H1 (cell line): ENCODE data around the gene TMEM245. TPM values are rescaled to one million over a fixed set of nuclear protein-coding genes. Genes with fewer than 3 reads are reported as not detected.

Experiments
- CTCF ChIA-PET: fragments of 300-600 bp; sonication (Branson Sonifier 250); formaldehyde crosslinking; loops from one replicate; lab custom pipeline; 2021; ENCODE audit not compliant: partially characterized antibody; lab: Charles Lee
- POLR2A ChIA-PET: fragments of 300-600 bp; sonication (Branson Sonifier 250); formaldehyde crosslinking; loops from one replicate; lab custom pipeline; 2021; ENCODE audit warnings: inconsistent platforms; ENCODE audit not compliant: partially characterized antibody; lab: Charles Lee
- DNase-seq, 2 experiments: peaks; one replicate each; pipeline versions ENCODE4 v3.0.0 to v3.0.0-alpha.2; 2010 to 2022; ENCODE audit warnings: low spot score in 2 of 2, low read depth in 1 of 2, mixed read lengths in 1 of 2
- FAIRE-seq: peaks from 2 replicates; lab custom pipeline; 2011; peaks lifted over from hg19 to GRCh38; lab: Jason Lieb, UNC
- H2AFZ ChIP-seq: 2 replicates; pipeline ENCODE4 v1.8.1; 2012; ENCODE audit warnings: low read length, inconsistent platforms
- H2AK5ac ChIP-seq: 2 replicates; pipeline ENCODE4 v1.6.1; 2013; ENCODE audit warnings: low read depth, low read length
- H2BK120ac ChIP-seq: replicated peaks from 2 replicates; pipeline ENCODE3; 2013; ENCODE audit warnings: low read depth, low read length, inconsistent platforms
- H2BK12ac ChIP-seq: 2 replicates; pipeline ENCODE4 v1.6.1; 2013; ENCODE audit warnings: low read depth, low read length
- H2BK15ac ChIP-seq: 2 replicates; pipeline ENCODE4 v1.6.1; 2013; ENCODE audit warnings: low read length
- H2BK20ac ChIP-seq: 2 replicates; pipeline ENCODE4 v1.6.1; 2013; ENCODE audit warnings: low read length
- H2BK5ac ChIP-seq: 2 replicates; pipeline ENCODE4 v1.6.1; 2013; ENCODE audit warnings: low read depth, low read length
- H3K14ac ChIP-seq: 2 replicates; pipeline ENCODE4 v1.6.1; 2013; ENCODE audit warnings: inconsistent platforms; ENCODE audit not compliant: insufficient read length
- H3K18ac ChIP-seq: 2 replicates; pipeline ENCODE4 v1.6.1; 2013; ENCODE audit warnings: low read length; ENCODE audit errors: extremely low read depth
- H3K23ac ChIP-seq: 2 replicates; pipeline ENCODE4 v1.6.1; 2013; ENCODE audit warnings: inconsistent platforms; ENCODE audit not compliant: insufficient read length
- H3K23me2 ChIP-seq: 2 replicates; pipeline ENCODE4 v1.6.1; 2013; ENCODE audit warnings: low read depth, low read length
- H3K27ac ChIP-seq: 2 replicates; pipeline ENCODE4 v1.6.1; 2011; ENCODE audit warnings: low read depth, low read length, inconsistent platforms
- H3K27me3 ChIP-seq, 4 experiments: replicated peaks in 1 of 4; 1 replicate in 1 of 4; 2 replicates in 3 of 4; pipeline versions ENCODE4 v1.6.1 to v1.8.1; 2011 to 2013; ENCODE audit warnings: low read length in 3 of 4, mild to moderate bottlenecking in 3 of 4, inconsistent platforms in 2 of 4, mixed read lengths in 2 of 4, moderate library complexity in 1 of 4; ENCODE audit not compliant: control insufficient read depth in 3 of 4, insufficient read depth in 3 of 4; ENCODE audit errors: extremely low read depth in 1 of 4
- H3K36me3 ChIP-seq, 4 experiments: 2 replicates each; pipeline versions ENCODE4 v1.6.1 to v1.8.1; 2011 to 2013; ENCODE audit warnings: mild to moderate bottlenecking in 4 of 4, low read length in 3 of 4, moderate library complexity in 2 of 4, control low read depth in 1 of 4, inconsistent platforms in 1 of 4; ENCODE audit not compliant: insufficient read depth in 4 of 4, control insufficient read depth in 2 of 4
- H3K4ac ChIP-seq: replicated peaks from 2 replicates; pipeline ENCODE3; 2013; ENCODE audit warnings: low read length, low read depth, mixed read lengths, inconsistent platforms; ENCODE audit not compliant: insufficient read length
- H3K4me1 ChIP-seq, 4 experiments: replicated peaks in 1 of 4; 1 replicate in 1 of 4; 2 replicates in 3 of 4; pipeline versions ENCODE4 v1.6.1 to v1.8.1; 2011 to 2013; ENCODE audit warnings: low read length in 3 of 4, inconsistent platforms in 2 of 4, mixed read lengths in 1 of 4; ENCODE audit not compliant: insufficient read depth in 4 of 4, control insufficient read depth in 3 of 4
- H3K4me2 ChIP-seq, 2 experiments: 2 replicates each; pipeline versions ENCODE4 v1.6.1 to v1.8.1; 2011 to 2013; ENCODE audit warnings: low read depth in 2 of 2, low read length in 2 of 2, control low read depth in 1 of 2, inconsistent platforms in 1 of 2, mild to moderate bottlenecking in 1 of 2; ENCODE audit not compliant: insufficient read depth in 1 of 2
- H3K4me3 ChIP-seq, 4 experiments: fragments of 200-600, 300-600 bp in 1 of 4; sonication (generic), shearing (Covaris generic), sonication (Bioruptor Twin) in 1 of 4; 2 replicates each; pipeline versions ENCODE4 v1.5.1 to v1.8.1; 2011 to 2016; ENCODE audit warnings: low read length in 4 of 4, low read depth in 3 of 4, control low read depth in 2 of 4, inconsistent platforms in 2 of 4, mild to moderate bottlenecking in 2 of 4, mixed read lengths in 1 of 4, moderate library complexity in 1 of 4; ENCODE audit not compliant: insufficient read depth in 2 of 4; ENCODE audit errors: extremely low read depth in 1 of 4
- H3K56ac ChIP-seq: replicated peaks from 2 replicates; pipeline ENCODE3; 2013; ENCODE audit warnings: low read depth, mild to moderate bottlenecking, mixed read lengths, low read length, inconsistent platforms; ENCODE audit not compliant: insufficient read length
- H3K79me1 ChIP-seq: 2 replicates; pipeline ENCODE4 v1.6.1; 2013; ENCODE audit warnings: low read depth, low read length, control low read depth
- H3K79me2 ChIP-seq, 2 experiments: 2 replicates each; pipeline versions ENCODE4 v1.6.1 to v1.8.1; 2012 to 2013; ENCODE audit warnings: low read length in 2 of 2, mild to moderate bottlenecking in 2 of 2, inconsistent platforms in 1 of 2; ENCODE audit not compliant: insufficient read depth in 2 of 2, control insufficient read depth in 1 of 2
- H3K9ac ChIP-seq, 4 experiments: replicated peaks in 1 of 4; 1 replicate in 1 of 4; 2 replicates in 3 of 4; pipeline versions ENCODE4 v1.6.1 to v1.8.1; 2011 to 2013; ENCODE audit warnings: low read depth in 3 of 4, low read length in 3 of 4, control low read depth in 2 of 4, mild to moderate bottlenecking in 2 of 4, moderate library complexity in 2 of 4, inconsistent platforms in 1 of 4; ENCODE audit errors: extremely low read depth in 1 of 4
- H3K9me3 ChIP-seq, 2 experiments: 2 replicates each; pipeline versions ENCODE4 v1.6.1 to v1.8.1; 2012 to 2013; ENCODE audit warnings: mild to moderate bottlenecking in 2 of 2, moderate library complexity in 2 of 2, control low read depth in 1 of 2, inconsistent platforms in 1 of 2, low read depth in 1 of 2, low read length in 1 of 2, mixed read lengths in 1 of 2; ENCODE audit not compliant: insufficient read depth in 2 of 2
- H4K20me1 ChIP-seq, 2 experiments: replicated peaks in 1 of 2; 2 replicates each; pipeline versions ENCODE3 to v1.8.1; 2011 to 2013; ENCODE audit warnings: inconsistent platforms in 2 of 2, low read length in 2 of 2, mild to moderate bottlenecking in 1 of 2; ENCODE audit not compliant: insufficient read depth in 2 of 2, control insufficient read depth in 1 of 2
- H4K5ac ChIP-seq: 2 replicates; pipeline ENCODE4 v1.6.1; 2013; ENCODE audit warnings: low read length, low read depth, mixed read lengths, inconsistent platforms; ENCODE audit not compliant: insufficient read length
- H4K8ac ChIP-seq: 2 replicates; pipeline ENCODE4 v1.8.0; 2013; ENCODE audit warnings: mild to moderate bottlenecking, moderate library complexity, low read length, inconsistent platforms; ENCODE audit not compliant: insufficient read depth; ENCODE audit errors: extremely low read depth
- H4K91ac ChIP-seq: replicated peaks from 2 replicates; pipeline ENCODE3; 2013; ENCODE audit warnings: low read length, mixed read lengths, inconsistent platforms; ENCODE audit not compliant: insufficient read length
- CBX8 ChIP-seq: fragments of 300-800, 300-1000 bp; sonication (generic); IDR thresholded peaks from 2 replicates; pipeline ENCODE4 v1.7.1; 2016; ENCODE audit warnings: low read depth, low read length, borderline replicate concordance
- GABPA ChIP-seq: IDR thresholded peaks from 2 replicates; pipeline ENCODE4 v1.6.1; 2011; ENCODE audit warnings: mild to moderate bottlenecking, low read length, moderate library complexity, borderline replicate concordance; ENCODE audit not compliant: insufficient read depth
- HDAC2 ChIP-seq, 2 experiments: fragments of 300-600 bp in 1 of 2; sonication (generic) in 1 of 2; IDR thresholded peaks; 2 replicates each; pipeline ENCODE4 v1.6.1; 2011 to 2012; ENCODE audit warnings: low read depth in 2 of 2, low read length in 2 of 2, mild to moderate bottlenecking in 2 of 2, moderate library complexity in 2 of 2, borderline replicate concordance in 1 of 2, inconsistent platforms in 1 of 2
- HDAC6 ChIP-seq: IDR thresholded peaks from one replicate; pipeline ENCODE4 v1.7.1; 2012; ENCODE audit warnings: low read depth, mild to moderate bottlenecking, inconsistent platforms, low read length, moderate library complexity
- KDM5A ChIP-seq: fragments of 200-600 bp; IDR thresholded peaks from 2 replicates; pipeline ENCODE4 v1.7.1; 2012; ENCODE audit warnings: mild to moderate bottlenecking, low read length, inconsistent platforms, mixed read lengths
- SIX5 ChIP-seq: IDR thresholded peaks from 2 replicates; pipeline ENCODE4 v1.6.1; 2011; ENCODE audit warnings: mild to moderate bottlenecking, low read depth, low read length
- SP4 ChIP-seq: IDR thresholded peaks from 2 replicates; pipeline ENCODE4 v1.6.1; 2012; ENCODE audit warnings: low read length, inconsistent platforms
- TCF12 ChIP-seq: IDR thresholded peaks from 2 replicates; pipeline ENCODE4 v1.6.1; 2011; ENCODE audit warnings: low read depth, mild to moderate bottlenecking, low read length
- WGBS, 2 experiments: shearing (Covaris generic) in 1 of 2; methylation state at CpG; one replicate each; pipeline versions ENCODE4 v1.1.6 to v1.1.7; 2013 to 2015; ENCODE audit warnings: low lambda C conversion rate in 2 of 2, mixed read lengths in 2 of 2, inconsistent platforms in 1 of 2, low coverage in 1 of 2, missing lambda C conversion rate in 1 of 2; ENCODE audit not compliant: insufficient replicate concordance in 2 of 2, insufficient coverage in 1 of 2, insufficient read length in 1 of 2; ENCODE audit errors: extremely low coverage in 1 of 2, missing lambda C conversion rate in 1 of 2; 5-methylcytosine and 5-hydroxymethylcytosine counted together
- polyA plus RNA-seq, 7 experiments: library from polyadenylated mRNA; depleted of rRNA in 3 of 7; stranded (reverse) in 5 of 7; unstranded in 2 of 7; fragments of >200 nt in 5 of 7; fragments of 200-250 nt in 2 of 7; gene quantifications; 1 replicate in 5 of 7; 2 replicates in 1 of 7; 4 replicates in 1 of 7; pipeline versions ENCODE4 v1.2.1 to v1.2.3, GENCODE V29; 2011 to 2013; ENCODE audit warnings: missing spikeins in 2 of 7, mixed read lengths in 2 of 7
- total RNA-seq: library from RNA; stranded (reverse); fragmentation: NEBNext Ultra II Directional; extraction: Animal tissue kit (Norgen Biotek cat#: 25700); gene quantifications from 2 replicates; pipeline ENCODE4 v1.2.1, GENCODE V29; 2021
- TF ChIP-seq, protein P1 (sequence below), 3 experiments: IDR thresholded peaks; 1 replicate in 2 of 3; 2 replicates in 1 of 3; pipeline versions ENCODE4 v1.5.1 to v1.6.1; 2011; ENCODE audit warnings: low read length in 3 of 3, mild to moderate bottlenecking in 3 of 3, inconsistent platforms in 2 of 3, low read depth in 1 of 3, moderate library complexity in 1 of 3; ENCODE audit not compliant: insufficient read depth in 1 of 3; ENCODE audit errors: control extremely low read depth in 1 of 3

Gene TMEM245
- total and polyA plus RNA-seq, 2 of the 8 experiments (the other 6 are each of a cell fraction or from before 2014, with no cell fraction given), result 44.3 to 45.8 TPM

DNA sequence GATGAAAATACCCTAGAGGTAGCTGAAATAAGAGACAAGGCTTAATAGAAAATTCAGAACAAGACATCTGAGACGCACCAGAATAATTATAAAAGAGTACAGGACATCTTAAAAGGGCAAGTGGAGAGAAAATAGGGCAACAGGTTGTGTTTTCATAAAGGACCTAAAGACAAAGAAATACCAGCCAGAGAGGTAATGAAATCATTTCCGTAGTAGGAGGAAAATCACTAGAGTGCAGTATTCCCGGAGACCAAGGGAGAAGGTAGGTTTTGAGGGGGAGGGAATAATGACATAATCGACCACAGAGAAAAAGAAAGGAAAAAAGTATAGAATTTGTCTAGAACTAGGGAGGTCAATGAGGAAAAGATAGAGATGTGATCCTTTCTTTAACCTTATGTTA lies 80.2 kb downstream of the TMEM245 start:
- H2BK12ac ChIP-seq, result no peak overlapping the region
- H3K79me1 ChIP-seq, result no peaks in the 10 kb centered on the region
- 93% methylated on average over 4 of the region's 4 CpGs; no CpG with 5 or more reads in 1 of the 2 experiments for WGBS, 2 experiments
- no peak for DNase-seq
- H3K9me3 ChIP-seq, result no peaks in the 10 kb centered on the region
- peaks cover 2 to 3% of the 10 kb centered on the region in 2 experiments for H4K20me1 ChIP-seq
- H3K4me2 ChIP-seq, result no peak overlapping the region
- no peak overlapping the region for H3K14ac ChIP-seq
- H3K27ac ChIP-seq, result no peak overlapping the region
- no peak overlapping the region for H4K8ac ChIP-seq
- no peak overlapping the region for H3K23ac ChIP-seq
- H3K27me3 ChIP-seq, result no peaks in the 10 kb centered on the region
- no peaks in the 10 kb centered on the region for H3K4me1 ChIP-seq
- no peak overlapping the region for H2BK15ac ChIP-seq
- POLR2A ChIA-PET, result interaction anchor here (0.8 kb wide), 1 partner anchor 9 kb away, joined by 3 read pairs; no protein-coding TSS in a partner anchor
- H3K79me2 ChIP-seq, result no peaks in the 10 kb centered on the region
- H3K4ac ChIP-seq, result no peak overlapping the region
- no peak for FAIRE-seq
- H2BK120ac ChIP-seq, result no peak overlapping the region
- H2AFZ ChIP-seq, result no peak overlapping the region
- peaks cover 0 to 64% (median 23%) of the 10 kb centered on the region in 4 experiments; a peak in 6 of 8 replicates for H3K36me3 ChIP-seq
- H2BK20ac ChIP-seq, result no peak overlapping the region
- H4K91ac ChIP-seq, result no peak overlapping the region
- CTCF ChIA-PET, result interaction anchor here (0.8 kb wide), 1 partner anchor 144 kb away, joined by 3 read pairs; no protein-coding TSS in a partner anchor
- no peak for TF ChIP-seq CBX8
- no peak for TF ChIP-seq SIX5
- no peak for TF ChIP-seq HDAC6
- no peak for TF ChIP-seq HDAC2 (IDR thresholded peaks at IDR 0.05; ENCODE audit: borderline replicate concordance in 1 of 2, low read depth in 2 of 2, low read length in 2 of 2)
- no peak for TF ChIP-seq KDM5A
- no peak for TF ChIP-seq SP4
- TF ChIP-seq, protein P1, sequence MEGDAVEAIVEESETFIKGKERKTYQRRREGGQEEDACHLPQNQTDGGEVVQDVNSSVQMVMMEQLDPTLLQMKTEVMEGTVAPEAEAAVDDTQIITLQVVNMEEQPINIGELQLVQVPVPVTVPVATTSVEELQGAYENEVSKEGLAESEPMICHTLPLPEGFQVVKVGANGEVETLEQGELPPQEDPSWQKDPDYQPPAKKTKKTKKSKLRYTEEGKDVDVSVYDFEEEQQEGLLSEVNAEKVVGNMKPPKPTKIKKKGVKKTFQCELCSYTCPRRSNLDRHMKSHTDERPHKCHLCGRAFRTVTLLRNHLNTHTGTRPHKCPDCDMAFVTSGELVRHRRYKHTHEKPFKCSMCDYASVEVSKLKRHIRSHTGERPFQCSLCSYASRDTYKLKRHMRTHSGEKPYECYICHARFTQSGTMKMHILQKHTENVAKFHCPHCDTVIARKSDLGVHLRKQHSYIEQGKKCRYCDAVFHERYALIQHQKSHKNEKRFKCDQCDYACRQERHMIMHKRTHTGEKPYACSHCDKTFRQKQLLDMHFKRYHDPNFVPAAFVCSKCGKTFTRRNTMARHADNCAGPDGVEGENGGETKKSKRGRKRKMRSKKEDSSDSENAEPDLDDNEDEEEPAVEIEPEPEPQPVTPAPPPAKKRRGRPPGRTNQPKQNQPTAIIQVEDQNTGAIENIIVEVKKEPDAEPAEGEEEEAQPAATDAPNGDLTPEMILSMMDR (IDR thresholded peaks at IDR 0.05; ENCODE audit: control extremely low read depth in 1 of 3, insufficient read depth in 1 of 3, low read depth in 1 of 3, low read length in 3 of 3), result no peak
- TF ChIP-seq GABPA, result no peak
- no peak for TF ChIP-seq TCF12
- TF ChIP-seq, all 59 proteins: peak for 0
- Histone ChIP-seq H3K18ac (no peak overlapping the region), H2AK5ac (no peak overlapping the region), H3K9ac (no peak overlapping the region), H2BK5ac (no peak overlapping the region), H3K56ac (no peak overlapping the region), H3K23me2 (no peaks in the 10 kb centered on the region), H3K4me3 (no peak overlapping the region), H4K5ac (no peak overlapping the region)
